ENCODE results near the gene RASA3.

Gene RASA3

GRCh38 chr13:114035186-114035582, 97.2 kb downstream of the RASA3 start:
- DNase-seq (ENCODE audit: low read depth, low spot score): no peak

- no peak for DNase-seq (ENCODE audit: low read depth, low spot score)
Observed at GRCh38 chr13:114034481-114034891, 97.9 kb downstream of the RASA3 start.

DNA sequence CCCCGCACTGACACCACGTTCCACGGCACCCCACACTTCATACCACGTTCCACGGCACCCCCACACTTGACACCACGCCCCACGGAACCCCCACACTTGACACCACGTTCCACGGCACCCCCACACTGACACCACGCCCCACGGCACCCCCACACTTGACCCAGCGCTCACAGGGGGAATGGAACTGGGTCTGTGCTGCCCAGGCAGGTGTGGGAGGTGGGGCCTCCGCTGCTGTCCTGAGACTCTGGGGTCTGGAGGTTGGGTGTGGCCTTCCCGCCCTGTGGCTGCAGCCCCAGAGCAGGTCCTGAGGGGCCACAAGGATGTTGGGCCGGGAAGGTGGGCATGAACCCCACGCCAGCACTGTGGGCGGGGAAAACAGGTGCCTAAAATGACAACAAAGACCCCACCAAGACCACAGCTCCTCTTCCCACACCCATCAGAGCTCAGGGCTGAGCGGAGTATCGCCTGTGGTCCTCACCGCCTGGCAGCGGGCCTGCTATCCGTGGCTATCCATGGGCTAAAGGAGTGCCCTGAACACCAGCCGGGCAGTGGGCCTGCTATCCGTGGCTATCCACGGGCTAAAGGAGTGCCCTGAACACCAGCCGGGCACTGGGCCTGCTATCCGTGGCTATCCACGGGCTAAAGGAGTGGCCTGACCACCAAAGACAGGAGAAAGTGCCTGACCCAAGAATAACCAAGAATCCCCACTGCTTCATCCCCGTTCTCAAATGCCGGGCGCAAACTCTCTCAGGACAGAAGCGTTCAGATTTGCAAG, 98.7 kb downstream of the RASA3 start:
- DNase-seq (ENCODE audit: low read depth, low spot score): no peak

DNA sequence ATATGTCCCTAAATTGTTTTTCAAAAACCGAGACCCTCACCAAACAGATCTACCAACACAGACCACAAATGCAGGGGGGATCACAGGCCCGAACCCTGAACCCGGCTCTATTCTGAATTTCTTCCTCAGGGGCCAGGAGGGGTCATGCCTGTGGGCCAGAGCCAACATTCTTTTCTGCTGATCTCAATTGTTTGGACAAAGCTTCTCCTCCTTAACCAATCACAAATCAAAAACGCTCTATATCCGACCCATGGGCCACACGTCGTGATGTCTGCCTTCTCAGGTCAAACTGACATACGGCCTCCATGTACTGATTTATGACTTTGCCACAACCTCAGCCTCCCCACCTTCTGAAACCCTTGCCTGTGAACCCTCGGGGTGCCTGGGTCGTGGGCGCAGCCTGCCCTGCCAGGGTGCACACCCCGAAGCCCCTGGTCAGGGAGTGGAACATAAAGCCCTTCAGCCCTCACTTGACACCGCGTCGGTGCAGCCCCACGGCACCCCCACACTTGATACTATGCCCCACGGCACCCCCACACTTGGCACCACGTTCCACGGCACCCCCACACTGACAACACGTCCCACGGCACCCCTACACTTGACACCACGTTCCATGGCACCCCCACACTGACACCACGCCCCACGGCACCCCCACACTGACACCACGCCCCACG, 100.2 kb downstream of the RASA3 start:
- DNase-seq (ENCODE audit: low read depth, low spot score): no peak

DNA sequence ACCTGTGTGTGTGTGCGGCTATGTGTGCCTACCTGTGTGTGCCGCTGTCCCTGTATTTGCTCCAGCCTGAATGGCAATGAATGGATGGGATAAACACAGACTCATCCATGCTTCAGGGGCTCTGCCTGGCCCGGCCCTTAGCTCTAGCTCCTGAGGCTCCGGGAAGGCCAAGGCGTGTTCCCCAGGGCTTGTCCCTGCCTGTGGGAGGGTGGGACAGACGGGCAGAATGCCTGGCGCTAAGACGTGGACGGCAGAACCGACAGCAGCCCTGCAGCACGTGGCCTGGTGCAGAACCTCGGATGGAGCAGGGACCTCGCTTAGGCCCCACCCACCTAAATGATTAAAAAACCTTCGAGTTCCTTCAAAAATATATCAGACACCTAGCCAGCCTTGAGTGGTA, 100.8 kb downstream of the RASA3 start:
- DNase-seq (ENCODE audit: low read depth, low spot score): no peak

GRCh38 chr13:114030666-114031610, 101.5 kb downstream of the RASA3 start:
- DNase-seq (ENCODE audit: low read depth, low spot score): no peak

DNA sequence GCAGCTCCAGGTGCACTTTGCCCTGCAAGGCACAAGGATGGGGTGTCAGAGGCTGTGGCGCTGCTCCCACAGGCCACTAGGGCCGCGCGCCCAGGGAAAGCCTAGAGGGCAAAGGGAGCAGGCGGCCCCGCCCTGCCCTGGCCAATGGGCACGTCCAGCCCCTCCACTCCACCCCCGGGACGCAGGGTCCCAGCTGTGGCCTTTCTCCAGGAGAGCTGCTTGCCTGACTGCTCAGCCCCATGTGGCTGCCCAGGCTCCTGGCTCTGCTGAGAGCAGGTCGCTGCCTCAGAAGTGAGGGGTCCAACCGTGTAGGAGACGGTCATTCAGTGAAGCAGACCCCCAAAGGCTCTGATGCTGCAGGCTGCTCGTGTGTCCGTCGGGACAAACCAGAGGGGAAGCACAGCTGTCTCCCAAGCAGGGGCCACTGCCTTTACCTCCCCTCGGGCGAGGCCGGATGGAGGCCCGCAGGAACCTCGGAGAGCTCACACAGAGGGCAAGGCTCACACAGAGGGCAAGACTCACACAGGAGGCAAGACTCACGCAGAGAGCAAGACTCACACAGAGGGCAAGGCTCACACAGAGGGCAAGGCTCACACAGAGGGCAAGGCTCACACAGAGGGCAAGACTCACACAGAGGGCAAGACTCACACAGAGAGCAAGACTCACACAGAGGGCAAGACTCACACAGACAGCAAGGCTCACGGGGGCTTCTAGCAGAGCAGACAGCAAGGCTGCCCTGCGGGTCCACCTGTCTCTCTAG, 102.4 kb downstream of the RASA3 start:
- no peak for DNase-seq (ENCODE audit: low read depth, low spot score)

- no peak for DNase-seq (ENCODE audit: low read depth, low spot score)
Observed at GRCh38 chr13:114027826-114028225, 104.6 kb downstream of the RASA3 start.

- no peak for DNase-seq (ENCODE audit: low read depth, low spot score)
Observed at GRCh38 chr13:114027046-114027715, 105.2 kb downstream of the RASA3 start.

GRCh38 chr13:114026481-114026880, 105.9 kb downstream of the RASA3 start:
- no peak for DNase-seq (ENCODE audit: low read depth, low spot score)

GRCh38 chr13:114025714-114026431, 106.5 kb downstream of the RASA3 start:
- DNase-seq (ENCODE audit: low read depth, low spot score): no peak

DNA sequence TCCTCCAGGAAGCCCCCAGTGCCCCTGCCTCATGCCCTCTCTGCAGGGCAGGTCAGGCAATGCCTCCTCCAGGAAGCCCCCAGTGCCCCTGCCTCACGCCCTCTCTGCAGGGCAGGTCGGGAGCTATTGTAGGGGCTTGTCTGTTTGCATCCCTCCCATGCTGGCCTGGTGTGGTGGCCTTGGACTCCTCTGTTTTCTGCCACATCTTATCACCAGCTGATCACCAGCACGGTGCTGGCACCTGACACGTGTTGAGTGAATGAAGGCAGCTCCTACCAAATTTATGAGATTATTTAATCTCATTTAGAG, 107.1 kb downstream of the RASA3 start:
- no peak for DNase-seq (ENCODE audit: low read depth, low spot score)

GRCh38 chr13:114024603-114025404, 107.6 kb downstream of the RASA3 start:
- no peak for DNase-seq (ENCODE audit: low read depth, low spot score)

DNA sequence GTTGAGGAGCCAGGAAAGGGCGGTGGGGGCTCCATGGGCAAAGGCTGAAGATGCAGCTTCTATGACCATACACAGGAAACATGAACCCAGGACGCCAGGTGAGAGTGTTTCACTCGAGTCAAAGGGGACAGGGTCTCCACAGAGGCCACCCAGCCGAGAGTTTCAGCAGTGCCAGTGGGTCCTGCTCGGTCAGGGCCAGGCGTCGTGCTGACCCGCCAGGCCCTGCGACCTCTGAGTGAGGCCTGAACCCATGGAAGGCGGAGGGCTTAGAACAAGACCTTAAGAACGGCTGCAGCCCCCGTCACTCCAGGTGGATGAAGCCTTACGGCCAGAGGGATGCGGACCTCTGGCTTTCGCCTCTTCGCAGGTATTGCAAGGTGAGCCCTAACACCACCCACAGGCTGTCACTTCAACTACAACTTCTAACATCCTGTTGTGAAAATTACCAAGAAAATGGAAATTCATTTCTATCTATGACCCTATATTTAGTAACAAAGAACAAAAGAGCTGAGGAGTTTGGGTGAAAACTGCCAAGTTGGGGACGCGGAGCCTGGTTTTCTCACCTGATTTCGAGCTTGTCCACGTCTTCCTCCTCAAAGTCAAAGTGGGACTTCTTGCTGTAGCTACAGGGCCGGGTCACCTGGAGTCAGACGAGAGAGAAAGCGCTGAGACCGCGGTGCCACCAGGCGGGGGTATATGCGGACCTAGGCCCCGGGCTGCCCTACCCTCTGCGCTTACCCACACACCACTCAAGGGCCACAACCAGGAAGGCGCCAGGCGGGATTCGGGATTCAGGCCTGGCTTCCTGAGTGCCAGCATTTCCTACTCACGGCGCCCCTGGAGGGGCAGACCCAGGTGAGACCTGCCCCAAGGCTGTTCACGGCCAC, 108.5 kb downstream of the RASA3 start:
- DNase-seq (ENCODE audit: low read depth, low spot score): no peak

DNA sequence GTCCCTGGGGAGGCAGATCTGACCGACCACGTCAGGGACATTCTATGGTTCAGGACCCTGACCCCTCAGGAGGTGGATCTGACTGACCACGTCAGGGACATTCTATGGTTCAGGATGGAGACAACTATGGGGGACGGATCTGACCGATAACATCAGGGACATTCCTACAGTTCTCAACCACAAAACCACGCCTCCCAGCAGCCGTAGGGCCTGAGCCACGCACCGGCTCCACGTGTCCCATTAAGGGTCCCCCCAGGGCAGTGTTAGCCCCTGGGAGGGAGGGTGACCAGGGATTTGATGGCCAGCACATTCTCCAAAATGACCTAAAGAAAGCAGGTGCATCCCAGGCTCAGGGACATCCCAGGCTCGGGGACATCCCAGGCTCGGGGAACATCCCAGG, 109.5 kb downstream of the RASA3 start:
- DNase-seq (ENCODE audit: low read depth, low spot score): no peak

DNA sequence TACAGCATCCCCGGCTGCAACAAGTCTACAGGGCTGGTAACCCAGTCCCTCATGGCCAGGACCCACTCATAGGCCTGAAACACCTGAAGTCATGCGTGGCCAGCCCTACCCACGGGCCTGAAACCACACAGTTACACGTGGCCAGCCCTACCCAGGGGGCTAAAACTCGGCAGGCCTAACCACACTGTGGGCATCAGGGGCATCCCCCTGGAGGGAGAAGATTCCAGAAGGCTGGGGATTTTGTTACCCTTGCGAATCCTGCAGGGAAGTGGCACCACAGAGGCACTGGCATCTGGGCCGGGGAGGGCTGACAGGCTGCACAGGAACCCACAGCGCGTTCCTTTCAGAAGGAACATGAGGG, 110.1 kb downstream of the RASA3 start:
- no peak for DNase-seq (ENCODE audit: low read depth, low spot score)

DNA sequence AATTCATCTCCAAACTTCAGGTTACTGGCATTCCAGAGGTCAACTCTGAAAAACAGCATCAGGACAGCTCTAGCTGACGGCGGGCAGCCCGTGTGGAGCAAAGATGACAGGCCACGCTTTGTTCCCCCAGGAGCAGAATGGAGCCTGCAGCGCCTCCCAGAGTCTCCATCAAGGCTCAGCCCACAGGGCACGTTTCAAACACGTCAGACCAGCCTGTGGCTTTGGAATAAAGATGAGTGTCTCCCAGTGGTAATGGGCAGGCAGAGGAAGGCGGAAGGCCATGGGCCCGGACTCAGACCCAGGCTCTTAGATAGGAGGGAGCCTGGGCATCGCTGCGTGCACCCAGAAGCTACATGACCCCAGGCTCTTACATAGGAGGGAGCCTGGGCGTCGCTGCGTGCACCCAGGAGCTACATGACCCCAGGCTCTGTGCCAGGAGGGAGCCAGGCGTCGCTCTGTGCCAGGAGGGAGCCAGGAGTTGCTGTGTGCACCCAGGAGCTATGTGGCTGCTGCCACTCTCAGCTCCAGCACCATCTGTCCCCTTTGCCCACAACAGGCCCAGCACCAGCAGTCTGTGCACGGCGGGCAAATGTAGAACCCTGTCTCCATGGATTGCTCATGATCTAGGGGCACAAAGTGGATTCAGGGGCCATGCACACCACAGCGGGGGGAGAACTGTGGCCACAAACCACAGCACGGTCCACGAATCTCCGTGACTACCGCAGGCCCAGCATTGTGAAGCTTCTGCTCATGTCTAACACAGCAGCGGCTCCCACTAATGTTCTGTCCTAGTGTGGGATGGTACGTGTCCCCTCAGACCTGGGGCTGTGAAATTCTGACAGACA, 110.7 kb downstream of the RASA3 start:
- no peak for DNase-seq (ENCODE audit: low read depth, low spot score)

Measured in iPS DF 19.7 (cell line).